ENCODE data around the gene MIGA1.

MIGA1 gene

DNA sequence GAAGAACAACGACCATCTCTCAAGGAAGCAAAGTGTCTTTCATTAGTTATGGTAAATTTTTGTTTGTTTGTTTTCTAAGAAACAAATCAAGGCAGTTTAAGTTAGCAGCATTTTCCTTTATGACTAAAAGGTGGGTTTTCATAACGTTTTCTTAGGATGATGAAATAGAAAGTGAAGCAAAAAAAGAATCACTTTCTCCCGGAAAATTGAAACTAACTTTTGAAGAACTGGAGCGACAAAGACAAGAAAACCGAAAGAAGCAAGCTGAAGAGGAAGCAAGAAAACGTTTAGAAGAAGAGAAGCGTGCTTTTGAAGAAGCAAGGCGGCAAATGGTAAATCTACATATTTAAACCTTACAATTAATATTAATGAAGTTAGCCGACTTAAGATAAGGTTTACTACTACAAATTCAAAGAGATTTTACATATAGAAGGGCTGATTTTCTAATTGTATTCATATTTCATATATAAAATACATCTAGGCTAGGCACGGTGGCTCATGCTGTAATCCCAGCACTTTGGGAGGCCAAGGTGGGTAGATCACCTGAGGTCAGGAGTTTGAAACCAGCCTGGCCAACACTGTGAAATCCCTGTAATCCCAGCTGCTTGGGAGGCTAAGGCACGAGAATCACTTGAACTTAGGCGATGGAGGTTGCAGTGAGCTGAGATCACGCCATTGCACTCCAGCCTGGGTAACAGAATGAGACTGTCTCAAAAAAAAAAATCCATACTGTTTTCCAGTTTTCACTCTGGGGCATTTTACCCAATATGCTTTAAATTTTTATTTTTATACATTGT lies 147.3 kb downstream of the MIGA1 start:
- DNase-seq: no peak

GRCh38 chr1:77927414-77927813 lies 148.0 kb downstream of the MIGA1 start:
- no peak for DNase-seq

Data from NCI-H748 treated with DMSO at 0.1 percent for 48 hours (cell line).